HG02885 (cell line): ENCODE results near the gene MPPED2.

Experiments used
- ATAC-seq: cut with Tn5 transposase; IDR thresholded peaks from one replicate; pipeline ENCODE4 v1.9.1; 2021; ENCODE audit warnings: mild to moderate bottlenecking; ENCODE audit not compliant: unreplicated experiment, poor library complexity

Gene MPPED2

GRCh38 chr11:30586251-30587144 is at the start of gene MPPED2:
TSS of gene MPPED2 (minus strand) at chr11:30586353. CDS start at chr11:30580373, 5,980 bp downstream.
- peak; percentile 97 for ATAC-seq

- no peak for ATAC-seq
Measured at GRCh38 chr11:30635401-30635989, 49.3 kb upstream of the MPPED2 start.

GRCh38 chr11:30631148-30631547 is 45.0 kb upstream of the MPPED2 start:
- no peak for ATAC-seq

GRCh38 chr11:30619767-30620166 is 33.6 kb upstream of the MPPED2 start:
- ATAC-seq: no peak

- ATAC-seq: no peak
Measured at GRCh38 chr11:30617762-30618161, 31.6 kb upstream of the MPPED2 start.

- ATAC-seq: no peak
Measured at GRCh38 chr11:30610628-30611027, 24.5 kb upstream of the MPPED2 start.

- no peak for ATAC-seq
Measured at GRCh38 chr11:30608534-30608933, 22.4 kb upstream of the MPPED2 start.

GRCh38 chr11:30605036-30605605 is 19.0 kb upstream of the MPPED2 start:
- ATAC-seq: no peak

- no peak for ATAC-seq
Measured at GRCh38 chr11:30603357-30603756, 17.2 kb upstream of the MPPED2 start.

GRCh38 chr11:30596832-30597231 is 10.7 kb upstream of the MPPED2 start:
- ATAC-seq: no peak

- ATAC-seq: no peak
Measured at GRCh38 chr11:30595934-30596333, 9.8 kb upstream of the MPPED2 start.

GRCh38 chr11:30594646-30595411 is 8.7 kb upstream of the MPPED2 start:
- no peak for ATAC-seq

- ATAC-seq: no peak
Measured at GRCh38 chr11:30587269-30587812, 1.2 kb upstream of the MPPED2 start.

- peak; percentile 25 for ATAC-seq
Measured at GRCh38 chr11:30585892-30586250, 282 bp downstream of the MPPED2 start.

GRCh38 chr11:30585125-30585891 is 845 bp downstream of the MPPED2 start:
- peak; percentile 29 for ATAC-seq

- ATAC-seq: no peak
Measured at GRCh38 chr11:30583476-30584280, 2.5 kb downstream of the MPPED2 start.

GRCh38 chr11:30582726-30583125 is 3.4 kb downstream of the MPPED2 start:
- no peak for ATAC-seq

GRCh38 chr11:30581675-30582074 is 4.5 kb downstream of the MPPED2 start:
- no peak for ATAC-seq

GRCh38 chr11:30580573-30580972 is 5.6 kb downstream of the MPPED2 start:
- ATAC-seq: no peak
